ENCODE measurements around the gene ZNF749. TPM values are rescaled to one million over a fixed set of nuclear protein-coding genes. Genes with fewer than 3 reads are reported as not detected.
A peak's percentile ranks its signal among the peaks of the same experiment; 100 is the strongest.

Gene ZNF749
- total and polyA plus RNA-seq, 2 of the 8 experiments (the other 6 are each of a cell fraction or from before 2014, with no cell fraction given): 15.2 to 24.4 TPM

DNA sequence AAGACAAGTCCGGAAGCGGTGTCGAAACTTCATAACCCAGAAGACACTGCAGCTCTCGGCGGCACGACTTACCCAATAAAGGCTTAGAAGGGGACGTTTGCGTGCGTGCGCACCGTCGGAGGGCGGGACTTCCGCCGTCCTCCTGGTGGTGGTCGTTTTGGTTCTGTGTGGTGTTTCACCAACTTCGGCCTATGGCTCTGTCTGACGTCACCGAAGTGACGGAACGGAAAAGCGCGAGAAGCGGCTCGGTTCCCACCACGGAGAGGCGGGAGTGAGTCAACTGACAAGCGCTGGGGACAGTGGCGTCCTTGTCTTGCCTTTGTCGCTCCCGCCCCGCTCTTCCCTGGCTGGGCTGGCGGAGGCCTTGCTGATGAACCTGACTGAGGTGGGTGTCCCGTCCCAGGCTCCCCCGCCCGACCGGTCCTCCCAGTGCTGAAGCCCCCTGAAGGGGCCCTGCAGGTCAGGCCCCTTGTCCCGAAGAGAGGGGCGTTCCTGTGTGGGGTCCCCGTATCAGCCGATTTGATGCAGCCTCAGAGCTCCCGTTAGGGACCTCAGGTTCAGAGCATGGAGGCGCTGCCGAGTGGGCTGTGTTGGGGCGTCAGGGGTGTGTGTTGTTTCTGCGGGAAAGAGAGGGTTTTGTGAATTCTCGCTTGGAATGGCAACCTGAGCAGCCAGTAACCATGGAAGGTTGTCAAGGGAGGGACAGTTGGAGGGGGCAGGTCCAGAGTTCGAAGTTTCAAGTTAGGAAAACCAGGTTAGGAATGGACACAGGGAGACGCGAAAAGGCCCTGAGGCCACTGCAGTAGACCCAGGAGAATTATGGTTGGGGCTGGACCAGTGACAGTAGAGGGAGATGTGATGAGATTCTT lies 45.2 kb upstream of the ZNF749 start, which contains the start of gene ZNF548 (continued):
- TF ChIP-seq, protein P1, sequence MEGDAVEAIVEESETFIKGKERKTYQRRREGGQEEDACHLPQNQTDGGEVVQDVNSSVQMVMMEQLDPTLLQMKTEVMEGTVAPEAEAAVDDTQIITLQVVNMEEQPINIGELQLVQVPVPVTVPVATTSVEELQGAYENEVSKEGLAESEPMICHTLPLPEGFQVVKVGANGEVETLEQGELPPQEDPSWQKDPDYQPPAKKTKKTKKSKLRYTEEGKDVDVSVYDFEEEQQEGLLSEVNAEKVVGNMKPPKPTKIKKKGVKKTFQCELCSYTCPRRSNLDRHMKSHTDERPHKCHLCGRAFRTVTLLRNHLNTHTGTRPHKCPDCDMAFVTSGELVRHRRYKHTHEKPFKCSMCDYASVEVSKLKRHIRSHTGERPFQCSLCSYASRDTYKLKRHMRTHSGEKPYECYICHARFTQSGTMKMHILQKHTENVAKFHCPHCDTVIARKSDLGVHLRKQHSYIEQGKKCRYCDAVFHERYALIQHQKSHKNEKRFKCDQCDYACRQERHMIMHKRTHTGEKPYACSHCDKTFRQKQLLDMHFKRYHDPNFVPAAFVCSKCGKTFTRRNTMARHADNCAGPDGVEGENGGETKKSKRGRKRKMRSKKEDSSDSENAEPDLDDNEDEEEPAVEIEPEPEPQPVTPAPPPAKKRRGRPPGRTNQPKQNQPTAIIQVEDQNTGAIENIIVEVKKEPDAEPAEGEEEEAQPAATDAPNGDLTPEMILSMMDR (IDR thresholded peaks at IDR 0.05; ENCODE audit: control extremely low read depth in 1 of 3, insufficient read depth in 1 of 3, low read depth in 1 of 3, low read length in 3 of 3): peak in 2 of 3 experiments; percentile 6 to 28; a peak in 3 of 4 replicates
- TF ChIP-seq, protein P2, sequence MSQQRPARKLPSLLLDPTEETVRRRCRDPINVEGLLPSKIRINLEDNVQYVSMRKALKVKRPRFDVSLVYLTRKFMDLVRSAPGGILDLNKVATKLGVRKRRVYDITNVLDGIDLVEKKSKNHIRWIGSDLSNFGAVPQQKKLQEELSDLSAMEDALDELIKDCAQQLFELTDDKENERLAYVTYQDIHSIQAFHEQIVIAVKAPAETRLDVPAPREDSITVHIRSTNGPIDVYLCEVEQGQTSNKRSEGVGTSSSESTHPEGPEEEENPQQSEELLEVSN (IDR thresholded peaks at IDR 0.05): no peak
- TF ChIP-seq CHD2 (IDR thresholded peaks at IDR 0.05; ENCODE audit: low read length) (peak; percentile 90), HDAC2 (IDR thresholded peaks at IDR 0.05; ENCODE audit: borderline replicate concordance in 1 of 2, low read depth in 2 of 2, low read length in 2 of 2) (peak in 1 of 2 experiments; percentile 64; a peak in 1 of 4 replicates), CBX5 (IDR thresholded peaks at IDR 0.05; ENCODE audit: low read depth, low read length) (no peak), PHF8 (conservative IDR thresholded peaks at IDR 0.05; ENCODE audit: low read depth, low read length) (peak; percentile 62), CEBPB (IDR thresholded peaks at IDR 0.05; ENCODE audit: low read depth, low read length) (peak; percentile 91), SAP30 (IDR thresholded peaks at IDR 0.05; ENCODE audit: insufficient read depth, insufficient replicate concordance, low read length) (peak; percentile 48), KDM1A (IDR thresholded peaks at IDR 0.05; ENCODE audit: borderline replicate concordance, low read length) (no peak), SIN3A (conservative IDR thresholded peaks at IDR 0.05 in 1 of 2, IDR thresholded peaks at IDR 0.05 in 1 of 2; ENCODE audit: low read depth in 1 of 2, low read length in 2 of 2) (peak; percentile 81 to 95; a peak in 2 of 4 replicates), SRF (IDR thresholded peaks at IDR 0.05; ENCODE audit: low read depth, low read length) (no peak), BCL11A (IDR thresholded peaks at IDR 0.05; ENCODE audit: low read depth in 2 of 2, low read length in 2 of 2) (no peak), MAFK (IDR thresholded peaks at IDR 0.05; ENCODE audit: low read depth, low read length) (no peak), CREB1 (IDR thresholded peaks at IDR 0.05) (peak; percentile 98)
- TF ChIP-seq, protein P3, sequence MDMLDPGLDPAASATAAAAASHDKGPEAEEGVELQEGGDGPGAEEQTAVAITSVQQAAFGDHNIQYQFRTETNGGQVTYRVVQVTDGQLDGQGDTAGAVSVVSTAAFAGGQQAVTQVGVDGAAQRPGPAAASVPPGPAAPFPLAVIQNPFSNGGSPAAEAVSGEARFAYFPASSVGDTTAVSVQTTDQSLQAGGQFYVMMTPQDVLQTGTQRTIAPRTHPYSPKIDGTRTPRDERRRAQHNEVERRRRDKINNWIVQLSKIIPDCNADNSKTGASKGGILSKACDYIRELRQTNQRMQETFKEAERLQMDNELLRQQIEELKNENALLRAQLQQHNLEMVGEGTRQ (IDR thresholded peaks at IDR 0.05; ENCODE audit: low read length): no peak
- TF ChIP-seq, protein P4, sequence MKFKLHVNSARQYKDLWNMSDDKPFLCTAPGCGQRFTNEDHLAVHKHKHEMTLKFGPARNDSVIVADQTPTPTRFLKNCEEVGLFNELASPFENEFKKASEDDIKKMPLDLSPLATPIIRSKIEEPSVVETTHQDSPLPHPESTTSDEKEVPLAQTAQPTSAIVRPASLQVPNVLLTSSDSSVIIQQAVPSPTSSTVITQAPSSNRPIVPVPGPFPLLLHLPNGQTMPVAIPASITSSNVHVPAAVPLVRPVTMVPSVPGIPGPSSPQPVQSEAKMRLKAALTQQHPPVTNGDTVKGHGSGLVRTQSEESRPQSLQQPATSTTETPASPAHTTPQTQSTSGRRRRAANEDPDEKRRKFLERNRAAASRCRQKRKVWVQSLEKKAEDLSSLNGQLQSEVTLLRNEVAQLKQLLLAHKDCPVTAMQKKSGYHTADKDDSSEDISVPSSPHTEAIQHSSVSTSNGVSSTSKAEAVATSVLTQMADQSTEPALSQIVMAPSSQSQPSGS (IDR thresholded peaks at IDR 0.05; ENCODE audit: low read length): peak; percentile 84; the same call in 1 of the 2 replicates
